ENCODE results near the gene ARAP1.

- TF ChIP-seq CTCF (IDR thresholded peaks at IDR 0.05), result no peak
- TF ChIP-seq POLR2A (IDR thresholded peaks at IDR 0.05), result no peak
Observed at GRCh38 chr11:72685560-72686480, 66.4 kb downstream of the ARAP1 start.
